Mesenchymal stem cell (in vitro differentiated cells and primary cell): ENCODE measurements around the gene RPL36.
"Not testable (repeated sequence)": the region's sequence is repeated elsewhere in the genome, so short reads cannot be mapped to it uniquely, and the experiment has no call there.

Source experiments
- DNase-seq: peaks from one replicate; pipeline ENCODE4 v3.0.0-alpha.2; 2013
- H2AFZ ChIP-seq: one replicate; pipeline ENCODE4 v1.6.1; 2013; ENCODE audit warnings: low read depth, mild to moderate bottlenecking, control low read depth, inconsistent platforms, low read length, moderate library complexity
- H2AK5ac ChIP-seq: 2 replicates; pipeline ENCODE4 v1.6.1; 2013; ENCODE audit warnings: low read length, moderate library complexity, mild to moderate bottlenecking, inconsistent platforms; ENCODE audit not compliant: severe bottlenecking
- H2BK120ac ChIP-seq: one replicate; pipeline ENCODE4 v1.6.1; 2013; ENCODE audit warnings: low read depth, mild to moderate bottlenecking, inconsistent platforms, low read length, moderate library complexity
- H2BK12ac ChIP-seq, 2 experiments: one replicate each; pipeline ENCODE4 v1.6.1; 2013; ENCODE audit warnings: inconsistent platforms in 2 of 2, low read length in 2 of 2, mild to moderate bottlenecking in 2 of 2, moderate library complexity in 2 of 2, control low read depth in 1 of 2
- H2BK15ac ChIP-seq: one replicate; pipeline ENCODE4 v1.6.1; 2013; ENCODE audit warnings: mild to moderate bottlenecking, low read depth, inconsistent platforms; ENCODE audit not compliant: poor library complexity, severe bottlenecking
- H2BK5ac ChIP-seq: 2 replicates; pipeline ENCODE4 v1.6.1; 2013; ENCODE audit warnings: low read depth, mild to moderate bottlenecking, low read length, control low read depth, inconsistent platforms; ENCODE audit not compliant: poor library complexity, severe bottlenecking
- H3K14ac ChIP-seq, 2 experiments: one replicate each; pipeline ENCODE4 v1.6.1; 2013; ENCODE audit warnings: inconsistent platforms in 2 of 2, low read length in 2 of 2, control low read depth in 1 of 2, mild to moderate bottlenecking in 1 of 2, moderate library complexity in 1 of 2
- H3K18ac ChIP-seq, 2 experiments: one replicate each; pipeline ENCODE4 v1.6.1; 2013; ENCODE audit warnings: inconsistent platforms in 2 of 2, low read length in 2 of 2, control low read depth in 1 of 2, low read depth in 1 of 2, mild to moderate bottlenecking in 1 of 2
- H3K23ac ChIP-seq, 2 experiments: one replicate each; pipeline ENCODE4 v1.6.1; 2013; ENCODE audit warnings: inconsistent platforms in 2 of 2, low read length in 2 of 2, mild to moderate bottlenecking in 2 of 2, moderate library complexity in 2 of 2, control low read depth in 1 of 2
- H3K27ac ChIP-seq: 2 replicates; pipeline ENCODE4 v1.5.1; 2013; ENCODE audit warnings: mild to moderate bottlenecking, moderate library complexity, low read length, control low read depth, inconsistent platforms; ENCODE audit not compliant: poor library complexity, severe bottlenecking
- H3K27me3 ChIP-seq, 2 experiments: 2 replicates each; pipeline versions ENCODE4 v1.6.1 to v1.7.0; 2013; ENCODE audit warnings: low read length in 2 of 2, mild to moderate bottlenecking in 2 of 2, moderate library complexity in 2 of 2, control low read depth in 1 of 2, inconsistent platforms in 1 of 2; ENCODE audit not compliant: control insufficient read depth in 1 of 2, insufficient read depth in 1 of 2
- H3K36me3 ChIP-seq, 2 experiments: 2 replicates each; pipeline versions ENCODE4 v1.6.1 to v1.7.0; 2013; ENCODE audit warnings: low read length in 2 of 2, control low read depth in 1 of 2, inconsistent platforms in 1 of 2, low read depth in 1 of 2, mild to moderate bottlenecking in 1 of 2; ENCODE audit not compliant: insufficient read depth in 2 of 2, control insufficient read depth in 1 of 2
- H3K4ac ChIP-seq, 2 experiments: one replicate each; pipeline ENCODE4 v1.6.1; 2013; ENCODE audit warnings: inconsistent platforms in 2 of 2, low read length in 2 of 2, mild to moderate bottlenecking in 2 of 2, moderate library complexity in 2 of 2, control low read depth in 1 of 2, low read depth in 1 of 2
- H3K4me1 ChIP-seq: 2 replicates; pipeline ENCODE4 v1.6.1; 2013; ENCODE audit warnings: low read depth, low read length, control low read depth; ENCODE audit not compliant: control insufficient read depth, insufficient read depth
- H3K4me2 ChIP-seq: 2 replicates; pipeline ENCODE4 v1.6.1; 2013; ENCODE audit warnings: low read length, mild to moderate bottlenecking, inconsistent platforms; ENCODE audit not compliant: poor library complexity, severe bottlenecking
- H3K4me3 ChIP-seq, 2 experiments: 2 replicates each; pipeline versions ENCODE4 v1.5.1 to v1.7.0; 2013; ENCODE audit warnings: low read length in 2 of 2, mild to moderate bottlenecking in 2 of 2, control low read depth in 1 of 2, low read depth in 1 of 2; ENCODE audit not compliant: insufficient read depth in 1 of 2
- H3K79me1 ChIP-seq: replicated peaks from 2 replicates; pipeline ENCODE4 v1.6.1; 2013; ENCODE audit warnings: mild to moderate bottlenecking, control low read depth, low read length, inconsistent platforms; ENCODE audit not compliant: poor library complexity, severe bottlenecking
- H3K9ac ChIP-seq: 2 replicates; pipeline ENCODE4 v1.7.0; 2013; ENCODE audit warnings: mild to moderate bottlenecking, low read length, moderate library complexity
- H3K9me3 ChIP-seq: 2 replicates; pipeline ENCODE4 v1.7.0; 2013; ENCODE audit warnings: mild to moderate bottlenecking, low read length; ENCODE audit not compliant: control insufficient read depth
- H4K8ac ChIP-seq: one replicate; pipeline ENCODE4 v1.6.1; 2013; ENCODE audit warnings: inconsistent platforms, mild to moderate bottlenecking, low read length, moderate library complexity
- H4K91ac ChIP-seq: one replicate; pipeline ENCODE4 v1.6.1; 2013; ENCODE audit warnings: mild to moderate bottlenecking, low read length, inconsistent platforms
- WGBS: methylation state at CpG from one replicate; pipeline ENCODE4 v1.1.7; 2013; ENCODE audit warnings: mixed read lengths; 5-methylcytosine and 5-hydroxymethylcytosine counted together

The RPL36 gene

DNA sequence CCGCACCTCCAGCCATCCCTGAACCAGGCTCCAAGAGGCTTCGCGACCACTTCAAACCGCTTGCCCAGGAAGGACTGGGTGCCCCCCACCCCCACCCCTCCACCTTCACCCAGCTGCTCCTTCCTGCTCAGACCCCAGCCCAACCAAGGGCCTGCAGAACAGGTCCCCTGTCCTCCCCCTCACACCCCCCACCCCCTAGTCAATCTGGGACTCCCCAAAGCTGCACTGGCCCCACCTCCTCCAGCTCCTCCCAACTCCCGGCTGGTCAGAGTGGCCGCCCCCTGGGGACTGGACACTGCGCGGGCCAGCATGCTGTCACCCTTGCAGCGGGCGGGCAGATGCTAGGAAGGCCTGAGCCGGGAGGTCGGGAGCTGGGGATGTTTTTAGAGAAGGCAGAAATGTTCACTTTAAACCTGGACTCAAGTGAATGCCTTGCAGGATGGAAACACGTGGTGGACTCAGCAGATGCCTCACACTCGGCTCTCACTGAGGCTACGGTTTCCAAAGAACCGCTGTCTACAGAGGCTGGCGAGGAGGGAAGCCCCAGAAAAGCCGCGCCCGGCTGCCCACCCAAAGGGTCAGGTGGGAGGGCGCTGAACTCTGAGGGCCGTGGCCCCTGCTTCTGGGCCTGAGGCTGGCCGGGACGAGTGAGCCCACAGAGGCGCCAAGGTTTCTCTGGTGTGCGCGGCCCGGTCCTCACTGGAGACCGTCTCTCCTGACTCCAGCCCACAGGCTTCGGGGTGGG, 8.0 kb downstream of the RPL36 start:
- Histone ChIP-seq H2BK12ac (no peak overlapping the region), H3K79me1 (peaks cover 7% of the 10 kb centered on the region), H2AFZ (no peak overlapping the region), H3K27me3 (no peaks in the 10 kb centered on the region), H3K18ac (no peak overlapping the region), H4K91ac (no peak overlapping the region), H3K4ac (no peak overlapping the region), H3K14ac (no peak overlapping the region), H3K36me3 (peaks cover 64 to 83% of the 10 kb centered on the region in 2 experiments), H3K27ac (no peak overlapping the region), H3K9ac (no peak overlapping the region), H3K9me3 (no peaks in the 10 kb centered on the region), H3K23ac (no peak overlapping the region), H2BK120ac (no peak overlapping the region), H4K8ac (no peak overlapping the region), H3K4me1 (peaks cover 11% of the 10 kb centered on the region), H2AK5ac (no peak overlapping the region), H2BK15ac (no peak overlapping the region), H3K4me3 (no peak overlapping the region), H2BK5ac (no peak overlapping the region), H3K4me2 (no peak overlapping the region)
- WGBS, result 92% methylated on average over 30 of the region's 30 CpGs
- no peak for DNase-seq

- Histone ChIP-seq H2BK5ac (no peak overlapping the region), H3K9me3 (no peaks in the 10 kb centered on the region), H3K18ac (no peak overlapping the region), H3K23ac (no peak overlapping the region), H3K9ac (no peak overlapping the region), H4K91ac (no peak overlapping the region), H3K79me1 (peaks cover 7% of the 10 kb centered on the region), H3K27ac (no peak overlapping the region), H2BK120ac (no peak overlapping the region), H3K14ac (no peak overlapping the region), H2AK5ac (no peak overlapping the region), H2BK15ac (no peak overlapping the region), H3K4me1 (peaks cover 8% of the 10 kb centered on the region), H3K4me3 (no peak overlapping the region), H2BK12ac (no peak overlapping the region), H3K4ac (no peak overlapping the region), H3K27me3 (no peaks in the 10 kb centered on the region), H4K8ac (no peak overlapping the region), H3K36me3 (peaks cover 64 to 83% of the 10 kb centered on the region in 2 experiments), H3K4me2 (no peak overlapping the region), H2AFZ (no peak overlapping the region)
- WGBS, result 96% methylated on average over 37 of the region's 38 CpGs
- no peak for DNase-seq
These were observed 8.7 kb downstream of the RPL36 start for GRCh38 chr19:5698635-5699422.

DNA sequence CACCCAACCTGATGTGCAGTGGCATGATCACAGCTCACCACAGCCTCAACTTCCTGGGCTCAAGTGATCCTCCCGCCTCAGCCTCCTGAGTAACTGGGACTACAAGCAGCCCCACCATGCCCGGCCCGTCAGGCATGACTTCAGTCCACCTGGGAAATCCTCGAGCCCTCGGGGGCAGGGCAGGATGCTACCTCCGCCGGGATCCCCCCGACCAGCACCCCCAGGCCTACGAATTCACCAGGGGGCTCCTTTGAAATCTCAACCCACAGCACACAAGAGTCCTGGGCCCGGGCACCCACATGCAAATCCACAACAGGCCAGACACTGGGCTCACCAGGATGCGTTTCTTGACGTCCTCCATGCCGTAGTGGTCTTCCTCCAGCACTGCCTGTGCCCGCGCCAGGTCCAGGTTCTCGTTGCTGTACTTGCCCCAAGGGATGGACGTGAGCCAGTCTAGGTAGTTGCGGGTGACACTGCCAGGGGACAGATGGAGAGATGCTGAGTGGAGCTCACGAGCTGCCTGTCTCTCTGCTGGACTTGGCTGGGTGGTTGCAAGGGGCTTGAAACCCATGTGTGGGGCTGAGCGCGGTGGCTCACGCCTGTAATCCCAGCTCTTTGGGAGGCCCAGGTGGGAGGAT, 10.5 kb downstream of the RPL36 start:
- Histone ChIP-seq H2BK5ac (no peak overlapping the region), H3K4me1 (peaks cover 3% of the 10 kb centered on the region), H3K36me3 (peaks cover 63 to 82% of the 10 kb centered on the region in 2 experiments), H3K9me3 (no peaks in the 10 kb centered on the region), H3K4me2 (no peak overlapping the region), H2BK120ac (no peak overlapping the region), H2BK12ac (no peak overlapping the region), H4K8ac (no peak overlapping the region), H3K27me3 (no peaks in the 10 kb centered on the region), H3K4ac (no peak overlapping the region), H3K23ac (no peak overlapping the region), H2AK5ac (no peak overlapping the region), H3K27ac (no peak overlapping the region), H3K4me3 (no peak overlapping the region), H3K9ac (no peak overlapping the region), H3K18ac (no peak overlapping the region), H2AFZ (no peak overlapping the region), H2BK15ac (no peak overlapping the region), H4K91ac (no peak overlapping the region), H3K14ac (no peak overlapping the region), H3K79me1 (peaks cover 14% of the 10 kb centered on the region)
- DNase-seq, result no peak
- 99% methylated on average over 22 of the region's 22 CpGs for WGBS

- not testable (repeated sequence) for H3K27me3 ChIP-seq, H3K18ac ChIP-seq, H4K91ac ChIP-seq, H2BK5ac ChIP-seq, H3K4me3 ChIP-seq, H3K23ac ChIP-seq, H3K27ac ChIP-seq, H2AK5ac ChIP-seq, H3K4ac ChIP-seq, H2BK15ac ChIP-seq, H4K8ac ChIP-seq, H3K9me3 ChIP-seq, DNase-seq, H2BK120ac ChIP-seq, H2AFZ ChIP-seq, H3K4me1 ChIP-seq, H3K4me2 ChIP-seq, H3K14ac ChIP-seq, H2BK12ac ChIP-seq, H3K9ac ChIP-seq
- WGBS, result 94% methylated on average over 3 of the region's 28 CpGs
- peaks cover 19% of the 10 kb centered on the region for H3K79me1 ChIP-seq
- H3K36me3 ChIP-seq, result peaks cover 62 to 82% of the 10 kb centered on the region in 2 experiments
These were observed 11.9 kb downstream of the RPL36 start for GRCh38 chr19:5702053-5702410.
